ENCODE measurements around the gene NDE1.
A peak's percentile ranks its signal among the peaks of the same experiment; 100 is the strongest.
"Not testable (repeated sequence)": the region's sequence is repeated elsewhere in the genome, so short reads cannot be mapped to it uniquely, and the experiment has no call there.

The NDE1 gene

GRCh38 chr16:15621456-15621855, 28.6 kb upstream of the NDE1 start:
- DNase-seq: no peak
- ATAC-seq: no peak

- ATAC-seq: no peak
These were observed 28.2 kb upstream of the NDE1 start for GRCh38 chr16:15621889-15622288.

DNA sequence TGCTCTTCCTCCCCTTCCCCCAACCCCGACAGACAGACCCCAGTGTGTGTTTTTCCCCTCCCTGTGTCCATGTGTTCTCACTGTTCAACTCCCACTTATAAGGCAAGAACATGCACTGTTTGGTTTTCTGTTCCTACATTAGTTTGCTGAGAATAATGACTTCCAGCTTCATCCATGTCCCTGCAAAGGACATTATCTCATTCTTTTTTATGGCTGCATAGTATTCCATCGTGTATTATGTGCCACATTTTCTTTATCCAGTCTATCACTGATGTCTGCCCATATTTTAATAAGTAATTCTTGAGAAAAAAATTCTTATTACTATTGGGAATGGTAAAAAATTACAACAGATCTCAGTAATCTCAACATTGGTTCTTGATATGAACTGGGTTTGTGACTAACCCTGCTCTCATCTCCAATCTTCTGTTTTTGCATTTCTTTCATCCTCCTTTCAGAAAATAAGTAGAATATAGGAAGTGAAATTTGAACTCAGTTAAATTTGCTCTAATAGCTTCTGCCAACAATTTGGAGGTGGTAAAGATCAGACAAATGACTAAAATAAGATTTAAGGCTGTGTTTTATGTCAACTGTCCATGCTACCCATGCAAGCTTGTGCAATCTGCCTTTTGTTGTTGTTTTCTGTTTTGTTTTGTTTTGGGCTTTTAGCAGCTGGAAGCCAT, 18.2 kb upstream of the NDE1 start:
- DNase-seq (no peak), ATAC-seq (no peak)

More at GRCh38 chr16:15621889-15622288, 28.2 kb upstream of the NDE1 start:
- no peak for DNase-seq

GRCh38 chr16:15635926-15636325, 14.1 kb upstream of the NDE1 start:
- DNase-seq (no peak), ATAC-seq (no peak)

- ATAC-seq (peak; percentile 40), DNase-seq (no peak)
These were observed 13.6 kb upstream of the NDE1 start for GRCh38 chr16:15636392-15636873.

- peak; percentile 25 for ATAC-seq
- peak; percentile 32 for DNase-seq
These were observed 10.9 kb upstream of the NDE1 start for GRCh38 chr16:15639061-15639568.

- ATAC-seq: no peak
- DNase-seq: no peak
These were observed 9.1 kb upstream of the NDE1 start for GRCh38 chr16:15640966-15641365.

DNA sequence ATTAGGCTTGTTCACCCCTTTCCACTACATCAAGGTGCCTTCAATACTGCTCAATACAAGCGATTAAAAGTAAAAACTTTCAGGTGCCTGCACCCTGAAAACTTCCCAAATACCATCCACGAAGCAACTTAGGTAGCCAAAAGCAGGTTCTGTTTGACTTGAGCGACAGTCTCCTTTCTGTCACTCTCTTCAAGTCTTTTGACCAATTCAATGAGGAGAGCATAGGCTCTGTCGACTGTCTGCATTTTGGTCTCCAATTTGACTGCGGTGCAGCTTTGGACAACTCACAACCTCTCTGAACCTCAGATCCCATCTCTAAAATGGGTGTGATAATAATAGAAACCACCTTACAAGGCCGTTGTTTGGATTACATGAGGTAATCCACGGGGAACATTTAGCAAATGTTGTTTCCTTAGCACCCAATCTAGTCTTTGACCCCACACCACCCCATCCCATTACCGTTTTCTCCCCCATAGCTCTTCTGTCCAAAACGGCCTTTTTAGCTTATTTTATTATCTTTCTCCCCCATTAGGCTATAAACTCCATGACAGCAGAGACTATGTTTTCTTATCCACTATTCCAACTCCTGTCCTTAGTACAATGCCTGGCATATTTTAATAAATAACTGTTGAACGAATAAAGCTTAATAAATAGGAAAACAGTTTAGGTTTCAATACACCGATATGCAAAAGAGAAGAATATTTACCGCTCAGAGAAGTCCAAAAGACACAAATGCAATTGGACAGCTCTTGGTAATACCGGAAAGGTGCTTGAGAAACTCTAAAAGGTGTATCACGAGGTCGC, 8.1 kb upstream of the NDE1 start:
- DNase-seq: no peak

DNA sequence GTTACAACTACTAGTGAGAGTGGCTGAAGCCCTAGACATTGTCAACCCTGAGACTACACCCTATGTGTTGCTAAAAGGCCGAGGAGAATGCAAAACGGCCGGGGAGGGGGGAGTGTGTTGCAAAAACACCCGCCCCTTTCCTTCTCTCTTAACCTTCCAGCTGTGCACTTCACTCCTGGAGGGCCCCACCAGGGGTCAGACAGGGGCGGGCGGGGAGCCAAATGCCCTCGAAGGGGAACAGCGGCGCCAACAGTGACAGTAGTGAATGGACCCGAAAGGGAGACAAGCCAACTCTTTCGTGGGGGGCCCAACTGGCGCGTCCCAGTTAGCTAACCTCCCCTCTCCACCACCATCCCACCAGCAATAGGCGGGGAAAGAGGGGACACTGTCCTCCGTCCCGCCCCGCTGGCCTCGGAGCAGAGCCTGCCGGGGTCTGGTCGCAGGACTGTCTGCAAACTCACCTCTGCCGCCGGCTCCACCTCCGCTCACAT, 7.4 kb upstream of the NDE1 start:
- ATAC-seq: peak; percentile 78
- DNase-seq: peak; percentile 87

More for the DNA sequence above, 8.1 kb upstream of the NDE1 start:
- no peak for ATAC-seq

GRCh38 chr16:15643048-15643945, 6.7 kb upstream of the NDE1 start, which contains the start of gene MARF1:
TSS of gene MARF1 (minus strand) at chr16:15643154. CDS start at chr16:15639233, 3,921 bp downstream.
- peak; percentile 80 for ATAC-seq
- peak; percentile 100 for DNase-seq

DNA sequence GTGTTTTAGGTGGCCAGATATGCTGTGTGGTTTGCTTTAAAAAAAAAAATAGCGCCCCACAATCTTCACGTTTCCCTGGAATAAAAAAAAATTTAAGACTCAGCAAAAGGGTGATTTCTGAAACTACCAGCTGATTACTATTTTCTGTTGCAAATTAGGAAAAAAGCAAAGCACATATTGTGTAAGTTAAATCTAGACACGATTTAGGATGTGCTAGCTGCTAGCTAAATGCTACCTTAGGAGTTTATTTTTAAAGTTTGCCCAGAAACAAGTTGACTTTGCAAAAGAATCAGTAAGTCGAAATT, 6.1 kb upstream of the NDE1 start:
- DNase-seq: no peak
- ATAC-seq: no peak

GRCh38 chr16:15644267-15644961, 5.6 kb upstream of the NDE1 start:
- ATAC-seq (no peak), DNase-seq (no peak)

GRCh38 chr16:15644962-15645465, 5.0 kb upstream of the NDE1 start:
- DNase-seq: peak; percentile 52
- not testable (repeated sequence) for ATAC-seq

DNA sequence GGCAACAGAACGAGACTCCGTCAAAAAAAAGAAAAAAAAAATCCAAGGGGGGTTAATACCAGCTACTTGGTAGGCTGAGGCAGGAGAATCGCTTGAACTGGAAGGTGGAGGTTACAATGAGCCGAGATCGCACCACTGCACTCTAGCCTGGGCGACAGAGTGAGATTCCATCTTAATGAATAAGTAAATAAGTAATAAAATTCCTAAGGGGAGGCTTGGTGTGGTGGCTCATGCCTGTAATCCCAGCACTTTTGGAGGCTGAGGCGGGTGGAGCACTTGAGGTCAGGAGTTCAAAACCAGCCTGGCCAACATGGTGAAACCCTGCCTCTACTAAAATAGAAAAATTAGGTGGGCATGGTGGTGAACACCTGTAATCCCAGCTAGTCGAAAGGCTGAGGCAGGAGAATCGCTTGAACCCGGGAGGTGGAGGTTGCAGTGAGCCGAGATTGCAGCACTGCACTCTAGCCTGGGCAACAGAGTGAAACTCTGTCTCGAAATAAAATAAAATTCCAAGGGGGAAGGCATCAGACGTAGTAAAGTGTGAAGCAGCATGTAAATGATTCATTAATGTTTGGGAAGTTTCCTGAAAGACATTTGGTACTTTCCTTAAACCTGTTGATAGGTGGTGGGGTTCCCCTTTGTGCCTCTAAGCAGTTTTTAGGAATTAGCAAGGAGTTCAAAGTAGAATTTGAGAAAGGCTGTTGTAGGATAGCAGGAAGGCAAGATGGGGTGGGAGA, 3.3 kb upstream of the NDE1 start:
- ATAC-seq, DNase-seq: not testable (repeated sequence)

GRCh38 chr16:15647294-15648014, 2.6 kb upstream of the NDE1 start:
- DNase-seq: no peak
- no peak for ATAC-seq

DNA sequence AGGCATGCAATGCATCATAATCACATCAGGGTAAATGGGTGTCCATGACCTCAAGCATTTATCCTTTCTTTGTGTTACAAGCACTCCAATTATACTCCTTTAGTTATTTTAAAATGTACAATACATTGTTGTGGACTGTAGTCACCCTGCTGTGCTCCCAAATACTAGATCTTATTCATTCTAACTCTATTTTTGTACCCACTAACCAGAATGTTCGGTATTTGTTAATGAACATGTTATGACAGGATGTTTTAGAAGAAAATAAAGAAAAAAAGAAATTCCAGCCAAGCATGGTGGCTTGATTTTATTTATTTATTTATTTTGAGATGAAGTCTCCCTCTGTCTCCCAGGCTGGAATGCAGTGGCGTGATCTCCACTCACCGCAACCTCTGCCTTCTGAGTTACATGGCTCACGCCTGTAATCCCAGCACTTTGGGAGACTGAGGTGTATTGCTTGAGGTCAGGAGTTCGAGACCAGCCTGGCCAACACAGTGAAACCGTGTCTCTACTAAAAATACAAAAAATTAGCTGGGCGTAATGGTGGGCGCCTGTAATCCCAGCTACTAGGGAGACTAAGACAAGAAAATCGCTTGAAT, 1.8 kb upstream of the NDE1 start:
- ATAC-seq (no peak), DNase-seq (no peak)

DNA sequence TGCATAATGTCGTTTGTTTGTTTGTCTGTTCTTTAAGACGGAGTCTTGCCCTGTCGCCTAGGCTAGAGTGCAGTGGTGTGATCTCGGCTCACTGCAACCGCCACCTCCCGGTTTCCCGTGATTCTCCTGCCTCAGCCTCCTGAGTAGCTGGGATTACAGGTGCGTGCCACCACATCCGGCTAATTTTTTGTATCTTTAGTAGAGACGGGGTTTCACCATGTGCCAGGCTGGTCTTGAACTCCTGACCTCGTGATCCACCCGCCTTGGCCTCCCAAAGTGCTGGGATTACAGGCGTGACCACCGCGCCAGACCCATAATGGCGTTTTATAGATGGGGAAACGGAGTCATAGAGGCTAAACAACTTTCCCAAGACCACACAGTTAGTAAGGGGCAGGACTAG, 734 bp upstream of the NDE1 start:
- not testable (repeated sequence) for ATAC-seq, DNase-seq

DNA sequence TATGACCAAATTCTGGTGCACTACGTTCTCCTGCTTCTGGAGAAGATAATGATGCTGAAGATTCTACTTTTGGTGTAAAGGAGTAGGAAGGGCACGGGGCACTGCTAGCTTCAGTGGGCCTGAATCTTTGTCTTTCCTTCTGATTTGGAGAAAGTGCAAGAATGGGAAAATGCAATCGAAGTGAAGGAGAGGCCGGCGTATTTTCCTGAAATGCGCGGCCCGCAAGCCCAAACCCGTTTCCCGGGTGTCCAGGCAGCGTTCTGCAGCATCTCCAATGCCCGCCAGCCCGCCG, 372 bp upstream of the NDE1 start:
- DNase-seq (no peak), ATAC-seq (no peak)

DNA sequence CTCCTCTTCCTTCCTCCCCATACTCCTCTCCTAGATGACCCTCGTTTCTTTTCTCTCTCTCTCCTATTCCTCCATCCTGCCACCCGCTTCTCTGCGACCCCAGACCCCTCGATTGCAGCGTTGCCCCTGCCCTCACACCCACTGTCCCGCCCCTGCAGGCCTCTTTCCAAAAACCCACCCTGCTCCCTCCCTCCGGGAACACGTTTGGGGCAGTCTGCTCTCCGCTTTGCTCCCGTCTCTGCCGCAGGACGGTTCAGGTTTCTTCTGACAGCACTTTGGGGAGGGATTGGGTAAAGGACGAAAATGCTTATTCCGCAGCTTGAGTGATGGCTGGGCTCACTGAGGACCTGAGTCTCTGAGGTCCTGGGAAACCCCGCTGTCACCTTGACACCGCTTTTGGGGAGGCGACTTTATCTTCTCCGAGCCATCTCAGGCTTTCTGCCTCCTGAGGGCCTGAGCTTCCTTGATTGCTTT, 690 bp downstream of the NDE1 start:
- ATAC-seq (peak; percentile 61), DNase-seq (peak; percentile 46)
